Natural killer cell treated with Interleukin-12 subunit alpha and Interleukin-12 subunit beta and Interleukin-15 and Interleukin-18, amount 100 ng/mL, for 72 hours (primary cell): ENCODE measurements around the gene OAS2. TPM values are rescaled to one million over a fixed set of nuclear protein-coding genes. Genes with fewer than 3 reads are reported as not detected.

Experiments used
- ATAC-seq, 2 donors: fragments of 150-1000 bp; cut with Tn5 transposase in 1 of 2; sonication (Bioruptor Pico), chemical (Tn5 transposase) in 1 of 2; 2 replicates each; pipeline ENCODE4 v1.10.0; 2021
- DNase-seq: peaks from one replicate; pipeline ENCODE4 v3.0.0; 2022; ENCODE audit warnings: low spot score
- H3K27ac Mint-ChIP-seq, 2 donors: 1 replicate in 1 of 2; 2 replicates in 1 of 2; pipeline ENCODE4 v1.8.0; 2022; ENCODE audit warnings: mixed read lengths in 2 of 2, mild to moderate bottlenecking in 1 of 2, moderate library complexity in 1 of 2
- H3K27me3 Mint-ChIP-seq, 2 donors: 1 replicate in 1 of 2; 2 replicates in 1 of 2; pipeline ENCODE4 v1.8.0; 2022; ENCODE audit warnings: mixed read lengths in 2 of 2
- H3K36me3 Mint-ChIP-seq: one replicate; pipeline ENCODE4 v1.8.0; 2022; ENCODE audit warnings: mixed read lengths
- H3K4me1 Mint-ChIP-seq, 2 donors: 1 replicate in 1 of 2; 2 replicates in 1 of 2; pipeline ENCODE4 v1.8.0; 2022; ENCODE audit warnings: low read depth in 2 of 2, mixed read lengths in 2 of 2, mild to moderate bottlenecking in 1 of 2
- H3K4me3 Mint-ChIP-seq: one replicate; pipeline ENCODE4 v1.8.0; 2022; ENCODE audit warnings: mixed read lengths
- H3K9me3 Mint-ChIP-seq: 2 replicates; pipeline ENCODE4 v1.8.0; 2022; ENCODE audit warnings: mixed read lengths
- total RNA-seq, 2 donors: library from RNA; stranded (reverse); gene quantifications; one replicate each; pipeline ENCODE4 v1.2.3, GENCODE V29; 2022

Gene OAS2
- total RNA-seq, 2 donors from 2014 or later: 59.2 to 69.7 TPM

DNA sequence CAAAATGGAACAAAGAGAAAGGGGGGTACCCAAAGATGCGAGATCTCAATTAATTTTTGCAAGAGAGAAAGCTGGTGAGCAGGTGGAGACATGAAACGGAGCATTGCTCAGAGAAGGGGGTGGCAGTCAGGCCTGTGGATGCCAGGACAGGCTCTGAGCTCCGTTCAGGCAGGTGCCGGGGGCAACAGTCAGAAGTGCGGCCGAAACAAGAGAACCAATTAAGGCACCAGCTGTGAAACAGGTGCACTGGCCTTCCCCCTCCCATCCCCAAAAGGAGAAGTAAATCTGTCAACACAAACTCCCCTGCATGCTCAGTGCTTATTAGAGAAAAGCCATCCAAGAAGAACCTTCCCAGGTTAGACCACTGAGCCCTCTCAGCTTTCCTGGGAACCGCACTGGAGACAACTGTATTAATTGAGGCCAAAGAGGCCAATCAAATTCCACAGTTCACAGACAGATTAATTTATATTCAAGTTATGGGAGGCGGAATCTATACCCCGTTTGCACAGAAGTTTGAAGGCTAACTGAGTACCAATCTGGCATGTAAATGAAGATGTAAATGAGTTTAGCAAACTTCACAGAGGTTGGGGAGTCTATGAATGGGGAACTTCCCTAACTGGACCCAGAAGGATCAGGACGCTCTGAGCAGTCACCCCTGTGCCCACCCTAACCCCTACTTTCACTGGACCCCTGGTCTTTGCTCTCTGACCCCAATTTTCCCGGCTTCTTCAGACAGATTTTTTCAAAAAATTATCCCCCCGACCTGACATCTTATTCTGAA is 20.9 kb downstream of the OAS2 start:
- DNase-seq: no peak
- Mint-ChIP-seq H3K27ac (no peak overlapping the region), H3K9me3 (no peaks in the 10 kb centered on the region), H3K27me3 (no peaks in the 10 kb centered on the region), H3K4me1 (peaks cover 0 to 5% of the 10 kb centered on the region in 2 donors), H3K4me3 (no peak overlapping the region), H3K36me3 (peaks cover 50% of the 10 kb centered on the region)
- ATAC-seq: no peak

GRCh38 chr12:113000433-113000832 is 22.1 kb downstream of the OAS2 start:
- Mint-ChIP-seq H3K36me3 (peaks cover 50% of the 10 kb centered on the region), H3K4me1 (peaks cover 0 to 5% of the 10 kb centered on the region in 2 donors), H3K27ac (no peak overlapping the region), H3K9me3 (no peaks in the 10 kb centered on the region), H3K4me3 (no peak overlapping the region), H3K27me3 (no peaks in the 10 kb centered on the region)
- ATAC-seq: no peak
- no peak for DNase-seq

- Mint-ChIP-seq H3K27me3 (no peaks in the 10 kb centered on the region), H3K4me3 (no peak overlapping the region), H3K27ac (no peak overlapping the region), H3K9me3 (no peaks in the 10 kb centered on the region), H3K4me1 (peaks cover 0 to 5% of the 10 kb centered on the region in 2 donors), H3K36me3 (peaks cover 41% of the 10 kb centered on the region)
- no peak for DNase-seq
- no peak for ATAC-seq
These were observed 23.8 kb downstream of the OAS2 start for GRCh38 chr12:113002155-113002554.

DNA sequence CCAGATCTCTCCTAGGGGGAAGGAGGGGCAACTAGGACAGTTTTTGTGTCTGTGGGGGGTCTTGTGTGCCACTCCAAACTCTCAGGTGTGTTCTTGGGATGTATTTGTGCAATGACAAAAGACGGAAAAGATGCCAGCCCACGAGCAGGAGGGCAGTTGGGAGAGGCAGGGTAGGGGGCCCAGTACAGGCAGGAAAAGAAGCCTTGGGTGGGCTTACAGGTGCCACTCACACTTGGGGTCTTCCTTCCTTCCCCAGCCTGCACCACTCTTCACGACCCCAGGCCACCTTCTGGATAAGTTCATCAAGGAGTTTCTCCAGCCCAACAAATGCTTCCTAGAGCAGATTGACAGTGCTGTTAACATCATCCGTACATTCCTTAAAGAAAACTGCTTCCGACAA is 24.4 kb downstream of the OAS2 start:
- no peak overlapping the region for H3K4me3 Mint-ChIP-seq
- no peaks in the 10 kb centered on the region for H3K9me3 Mint-ChIP-seq
- DNase-seq (no peak), ATAC-seq (no peak)
- H3K4me1 Mint-ChIP-seq: peaks cover 0 to 5% of the 10 kb centered on the region in 2 donors
- H3K27me3 Mint-ChIP-seq: no peaks in the 10 kb centered on the region
- H3K36me3 Mint-ChIP-seq: peaks cover 35% of the 10 kb centered on the region
- no peak overlapping the region for H3K27ac Mint-ChIP-seq

GRCh38 chr12:113003636-113004035 is 25.3 kb downstream of the OAS2 start:
- Mint-ChIP-seq H3K4me3 (no peak overlapping the region), H3K9me3 (no peaks in the 10 kb centered on the region), H3K27ac (no peak overlapping the region), H3K36me3 (peaks cover 36% of the 10 kb centered on the region), H3K4me1 (peaks cover 0 to 5% of the 10 kb centered on the region in 2 donors), H3K27me3 (no peaks in the 10 kb centered on the region)
- ATAC-seq (no peak), DNase-seq (no peak)

DNA sequence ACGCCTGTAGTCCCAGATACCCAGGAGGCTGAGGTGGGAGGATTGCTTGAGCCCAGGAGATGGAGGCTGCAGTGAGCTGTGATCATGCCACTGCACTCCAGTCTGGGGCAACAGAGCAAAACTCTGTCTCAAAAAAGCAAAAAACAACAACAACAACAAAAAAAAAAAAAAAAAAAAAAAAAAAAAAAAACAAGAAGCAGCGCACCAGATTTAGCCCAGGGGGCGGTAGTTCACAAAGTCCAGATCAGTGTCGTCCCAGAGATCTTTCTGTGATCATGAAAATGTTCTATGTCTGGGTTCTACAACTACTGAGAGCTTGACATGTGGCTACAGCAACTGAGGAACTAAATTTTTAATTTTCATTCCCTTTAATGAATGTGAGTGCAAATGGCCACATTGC is 27.4 kb downstream of the OAS2 start:
- Mint-ChIP-seq H3K27ac (no peak overlapping the region), H3K4me1 (no peaks in the 10 kb centered on the region), H3K9me3 (peaks cover 3% of the 10 kb centered on the region), H3K36me3 (peaks cover 38% of the 10 kb centered on the region), H3K4me3 (no peak overlapping the region), H3K27me3 (no peaks in the 10 kb centered on the region)
- no peak for DNase-seq
- no peak for ATAC-seq

- no peak for ATAC-seq
These were observed 27.9 kb downstream of the OAS2 start for GRCh38 chr12:113006206-113006605.

GRCh38 chr12:113006641-113007040 is 28.3 kb downstream of the OAS2 start:
- no peak for DNase-seq
- H3K36me3 Mint-ChIP-seq: peaks cover 39% of the 10 kb centered on the region
- ATAC-seq: no peak
- H3K27ac Mint-ChIP-seq: no peak overlapping the region
- H3K4me1 Mint-ChIP-seq: no peaks in the 10 kb centered on the region
- H3K4me3 Mint-ChIP-seq: no peak overlapping the region
- H3K27me3 Mint-ChIP-seq: no peaks in the 10 kb centered on the region
- H3K9me3 Mint-ChIP-seq: peaks cover 6% of the 10 kb centered on the region

More at GRCh38 chr12:113006206-113006605, 27.9 kb downstream of the OAS2 start:
- no peak overlapping the region for H3K27ac Mint-ChIP-seq
- DNase-seq: no peak
- H3K27me3 Mint-ChIP-seq: no peaks in the 10 kb centered on the region
- no peaks in the 10 kb centered on the region for H3K4me1 Mint-ChIP-seq
- peaks cover 42% of the 10 kb centered on the region for H3K36me3 Mint-ChIP-seq
- no peak overlapping the region for H3K4me3 Mint-ChIP-seq
- H3K9me3 Mint-ChIP-seq: peaks cover 6% of the 10 kb centered on the region

- Mint-ChIP-seq H3K9me3 (peaks cover 6% of the 10 kb centered on the region), H3K4me3 (no peak overlapping the region), H3K4me1 (no peaks in the 10 kb centered on the region), H3K27ac (no peak overlapping the region), H3K27me3 (no peaks in the 10 kb centered on the region), H3K36me3 (peaks cover 42% of the 10 kb centered on the region)
- DNase-seq (no peak), ATAC-seq (no peak)
These were observed 28.8 kb downstream of the OAS2 start for GRCh38 chr12:113007166-113007565.

- H3K4me1 Mint-ChIP-seq: peaks cover 0 to 2% of the 10 kb centered on the region in 2 donors
- peak overlapping the region in 1 of 2 donors; percentile 9 for H3K27ac Mint-ChIP-seq
These were observed 32.4 kb downstream of the OAS2 start for GRCh38 chr12:113010701-113011100.

DNA sequence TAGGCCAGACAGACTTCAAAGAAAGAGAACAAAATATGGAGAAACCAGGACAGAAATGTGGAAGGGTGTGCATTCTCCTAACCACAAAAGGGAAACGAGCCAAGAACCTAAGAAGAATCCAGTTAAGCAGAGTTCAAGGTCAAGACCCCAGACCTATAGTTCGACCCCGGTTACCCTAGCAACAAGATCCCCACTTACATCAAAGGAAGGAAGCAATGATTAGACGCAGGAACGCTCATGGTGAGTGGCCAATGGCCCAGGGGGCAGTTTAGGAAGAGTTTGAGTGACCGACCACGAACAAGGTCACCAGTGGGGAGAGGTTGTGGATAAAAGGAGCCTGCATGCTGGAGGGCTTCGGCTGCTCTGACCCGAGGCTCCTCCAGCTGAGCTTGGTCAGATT is 36.2 kb downstream of the OAS2 start:
- ATAC-seq: no peak
- H3K4me3 Mint-ChIP-seq: no peak overlapping the region
- H3K36me3 Mint-ChIP-seq: peaks cover 23% of the 10 kb centered on the region
- H3K27ac Mint-ChIP-seq: no peak overlapping the region
- peaks cover 0 to 2% of the 10 kb centered on the region in 2 donors for H3K4me1 Mint-ChIP-seq
- peaks cover 6% of the 10 kb centered on the region for H3K9me3 Mint-ChIP-seq
- no peak for DNase-seq
- peaks cover 0 to 3% of the 10 kb centered on the region in 2 donors for H3K27me3 Mint-ChIP-seq

More at GRCh38 chr12:113010701-113011100, 32.4 kb downstream of the OAS2 start:
- no peak overlapping the region for H3K4me3 Mint-ChIP-seq
- peaks cover 6% of the 10 kb centered on the region for H3K9me3 Mint-ChIP-seq
- ATAC-seq: no peak
- DNase-seq: no peak
- H3K27me3 Mint-ChIP-seq: peaks cover 0 to 3% of the 10 kb centered on the region in 2 donors
- H3K36me3 Mint-ChIP-seq: peaks cover 35% of the 10 kb centered on the region

GRCh38 chr12:113016796-113017195 is 38.5 kb downstream of the OAS2 start:
- H3K27ac Mint-ChIP-seq: no peak overlapping the region
- peaks cover 0 to 13% of the 10 kb centered on the region in 2 donors for H3K27me3 Mint-ChIP-seq
- H3K9me3 Mint-ChIP-seq: no peaks in the 10 kb centered on the region

GRCh38 chr12:113019025-113019424 is 40.7 kb downstream of the OAS2 start:
- no peak for DNase-seq
- H3K36me3 Mint-ChIP-seq: no peaks in the 10 kb centered on the region
- H3K4me3 Mint-ChIP-seq: no peak overlapping the region
- H3K27me3 Mint-ChIP-seq: peaks cover 0 to 13% of the 10 kb centered on the region in 2 donors
- H3K27ac Mint-ChIP-seq: no peak overlapping the region
- no peak for ATAC-seq
- H3K9me3 Mint-ChIP-seq: no peaks in the 10 kb centered on the region
- H3K4me1 Mint-ChIP-seq: peaks cover 7% of the 10 kb centered on the region in 2 donors

More at GRCh38 chr12:113016796-113017195, 38.5 kb downstream of the OAS2 start:
- peaks cover 0 to 2% of the 10 kb centered on the region in 2 donors for H3K4me1 Mint-ChIP-seq
- peaks cover 3% of the 10 kb centered on the region for H3K36me3 Mint-ChIP-seq
- DNase-seq (no peak), ATAC-seq (no peak)
- H3K4me3 Mint-ChIP-seq: no peak overlapping the region

- no peaks in the 10 kb centered on the region for H3K9me3 Mint-ChIP-seq
- H3K4me3 Mint-ChIP-seq: no peak overlapping the region
- peaks cover 0 to 10% of the 10 kb centered on the region in 2 donors for H3K27me3 Mint-ChIP-seq
- no peak overlapping the region for H3K27ac Mint-ChIP-seq
- ATAC-seq (no peak), DNase-seq (no peak)
- peaks cover 5 to 7% of the 10 kb centered on the region in 2 donors for H3K4me1 Mint-ChIP-seq
- no peaks in the 10 kb centered on the region for H3K36me3 Mint-ChIP-seq
These were observed 43.2 kb downstream of the OAS2 start for GRCh38 chr12:113021500-113021899.
